ENCODE measurements around the gene PTPN1.
A peak's percentile ranks its signal among the peaks of the same experiment; 100 is the strongest.

PTPN1 gene

GRCh38 chr20:50580016-50580747 is 70.0 kb downstream of the PTPN1 start:
- DNase-seq = peak; percentile 69

- no peak for DNase-seq
Measured at GRCh38 chr20:50580842-50581544, 70.8 kb downstream of the PTPN1 start.

- DNase-seq = no peak
Measured at GRCh38 chr20:50582092-50582491, 71.9 kb downstream of the PTPN1 start.

GRCh38 chr20:50582591-50583234 is 72.5 kb downstream of the PTPN1 start:
- no peak for DNase-seq

GRCh38 chr20:50583442-50584150 is 73.4 kb downstream of the PTPN1 start:
- DNase-seq = no peak

GRCh38 chr20:50584687-50585086 is 74.5 kb downstream of the PTPN1 start:
- no peak for DNase-seq

- no peak for DNase-seq
Measured at GRCh38 chr20:50585214-50585613, 75.0 kb downstream of the PTPN1 start.

GRCh38 chr20:50585678-50586077 is 75.5 kb downstream of the PTPN1 start:
- no peak for DNase-seq

- no peak for DNase-seq
Measured at GRCh38 chr20:50586531-50587232, 76.5 kb downstream of the PTPN1 start.

GRCh38 chr20:50587291-50587961 is 77.2 kb downstream of the PTPN1 start:
- no peak for DNase-seq

GRCh38 chr20:50588034-50588736 is 78.0 kb downstream of the PTPN1 start:
- peak; percentile 45 for DNase-seq

GRCh38 chr20:50589548-50590347 is 79.6 kb downstream of the PTPN1 start:
- DNase-seq = no peak

- DNase-seq = no peak
Measured at GRCh38 chr20:50590348-50590664, 80.1 kb downstream of the PTPN1 start.

- DNase-seq = no peak
Measured at GRCh38 chr20:50591233-50591852, 81.2 kb downstream of the PTPN1 start.

- no peak for DNase-seq
Measured at GRCh38 chr20:50592282-50593004, 82.3 kb downstream of the PTPN1 start.

GRCh38 chr20:50593005-50593335 is 82.8 kb downstream of the PTPN1 start:
- no peak for DNase-seq

- DNase-seq = no peak
Measured at GRCh38 chr20:50594231-50594590, 84.0 kb downstream of the PTPN1 start.

- peak; percentile 12 for DNase-seq
Measured at GRCh38 chr20:50594591-50595432, 84.6 kb downstream of the PTPN1 start.

GRCh38 chr20:50595433-50595895 is 85.3 kb downstream of the PTPN1 start:
- DNase-seq = peak; percentile 13

Data from retina (tissue), 1 donor.